ENCODE measurements around the gene ASCC1. TPM values are rescaled to one million over a fixed set of nuclear protein-coding genes. Genes with fewer than 3 reads are reported as not detected.
"Not testable (repeated sequence)": the region's sequence is repeated elsewhere in the genome, so short reads cannot be mapped to it uniquely, and the experiment has no call there.

The ASCC1 gene
- total RNA-seq, 1 experiment from 2014 or later = 34.9 TPM

- H3K27ac ChIP-seq = no peak overlapping the region
- H3K9me3 ChIP-seq (replicated peaks) = 0 out of 2 replicates have a peak, but pooled peaks cover 3% of the 10 kb centered on the region
- no peaks in the 10 kb centered on the region for H3K27me3 ChIP-seq
- H3K36me3 ChIP-seq = no peaks in the 10 kb centered on the region; the same call in 1 of the 2 replicates
- no peak overlapping the region for H3K4me3 ChIP-seq
- H3K4me1 ChIP-seq = peaks cover 8% of the 10 kb centered on the region
- DNase-seq = no peak
Measured at GRCh38 chr10:72124381-72124780, 91.7 kb downstream of the ASCC1 start.

DNA sequence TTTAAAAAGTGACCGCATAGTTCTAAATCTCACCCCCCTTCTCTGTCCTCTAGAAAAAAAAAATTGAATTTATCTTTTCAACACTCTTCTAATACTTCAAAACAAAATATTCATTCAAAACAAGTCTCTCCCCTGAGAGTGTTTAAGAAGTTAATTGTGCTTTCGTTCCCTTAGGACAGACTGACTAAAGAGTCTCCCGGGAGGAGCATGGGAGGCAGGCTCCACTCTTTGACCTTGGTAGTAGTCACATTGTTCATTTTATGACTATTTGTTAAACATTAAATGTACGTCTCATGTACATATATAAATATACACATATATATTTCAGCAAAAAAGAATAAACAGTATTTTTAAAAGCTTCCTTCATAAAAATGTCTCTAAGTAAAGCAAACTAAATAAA is 92.5 kb downstream of the ASCC1 start:
- no peaks in the 10 kb centered on the region for H3K27me3 ChIP-seq
- 0 out of 2 replicates have a peak, but pooled peaks cover 3% of the 10 kb centered on the region for H3K9me3 ChIP-seq (replicated peaks)
- DNase-seq = no peak
- H3K4me3 ChIP-seq = no peak overlapping the region
- H3K4me1 ChIP-seq = peaks cover 8% of the 10 kb centered on the region
- no peaks in the 10 kb centered on the region; the same call in 1 of the 2 replicates for H3K36me3 ChIP-seq
- H3K27ac ChIP-seq = no peak overlapping the region

- H3K4me3 ChIP-seq = no peak overlapping the region
- peaks cover 3% of the 10 kb centered on the region; the same call in 1 of the 2 replicates for H3K9me3 ChIP-seq (replicated peaks)
- H3K4me1 ChIP-seq = peaks cover 8% of the 10 kb centered on the region
- H3K36me3 ChIP-seq = no peaks in the 10 kb centered on the region; the same call in 1 of the 2 replicates
- no peak for DNase-seq
- no peak overlapping the region for H3K27ac ChIP-seq
- H3K27me3 ChIP-seq = no peaks in the 10 kb centered on the region
Measured at GRCh38 chr10:72122221-72122620, 93.9 kb downstream of the ASCC1 start.

DNA sequence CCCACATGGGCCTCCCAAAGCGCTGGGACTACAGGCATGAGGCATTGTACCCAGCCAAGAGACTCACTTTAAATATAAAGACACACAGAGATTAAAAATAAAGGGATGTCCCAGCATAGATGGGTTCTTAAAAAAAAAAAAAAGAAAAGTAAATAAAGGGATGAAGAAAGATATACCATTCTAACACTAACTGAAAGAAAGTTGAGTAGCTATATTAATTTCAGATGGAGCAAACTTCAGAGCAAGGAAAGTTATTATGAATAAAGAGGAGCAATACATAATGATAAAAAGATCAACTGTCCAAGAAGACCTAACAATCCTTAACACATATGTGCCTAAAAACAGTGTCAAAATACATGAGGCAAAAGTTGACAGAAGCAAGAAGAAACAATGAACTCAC is 94.7 kb downstream of the ASCC1 start:
- no peak for DNase-seq
- Histone ChIP-seq H3K9me3 (replicated peaks) (peaks cover 5% of the 10 kb centered on the region; the same call in 1 of the 2 replicates), H3K27me3 (no peaks in the 10 kb centered on the region), H3K4me1 (peaks cover 8% of the 10 kb centered on the region), H3K4me3 (no peak overlapping the region), H3K36me3 (no peaks in the 10 kb centered on the region; the same call in 1 of the 2 replicates), H3K27ac (no peak overlapping the region)

GRCh38 chr10:72116372-72116771 is 99.7 kb downstream of the ASCC1 start:
- DNase-seq = no peak
- H3K4me1 ChIP-seq = no peaks in the 10 kb centered on the region
- no peaks in the 10 kb centered on the region for H3K36me3 ChIP-seq
- no peak overlapping the region for H3K4me3 ChIP-seq
- no peaks in the 10 kb centered on the region for H3K27me3 ChIP-seq
- H3K27ac ChIP-seq = no peak overlapping the region
- H3K9me3 ChIP-seq (replicated peaks) = peaks cover 5% of the 10 kb centered on the region; the same call in 1 of the 2 replicates

DNA sequence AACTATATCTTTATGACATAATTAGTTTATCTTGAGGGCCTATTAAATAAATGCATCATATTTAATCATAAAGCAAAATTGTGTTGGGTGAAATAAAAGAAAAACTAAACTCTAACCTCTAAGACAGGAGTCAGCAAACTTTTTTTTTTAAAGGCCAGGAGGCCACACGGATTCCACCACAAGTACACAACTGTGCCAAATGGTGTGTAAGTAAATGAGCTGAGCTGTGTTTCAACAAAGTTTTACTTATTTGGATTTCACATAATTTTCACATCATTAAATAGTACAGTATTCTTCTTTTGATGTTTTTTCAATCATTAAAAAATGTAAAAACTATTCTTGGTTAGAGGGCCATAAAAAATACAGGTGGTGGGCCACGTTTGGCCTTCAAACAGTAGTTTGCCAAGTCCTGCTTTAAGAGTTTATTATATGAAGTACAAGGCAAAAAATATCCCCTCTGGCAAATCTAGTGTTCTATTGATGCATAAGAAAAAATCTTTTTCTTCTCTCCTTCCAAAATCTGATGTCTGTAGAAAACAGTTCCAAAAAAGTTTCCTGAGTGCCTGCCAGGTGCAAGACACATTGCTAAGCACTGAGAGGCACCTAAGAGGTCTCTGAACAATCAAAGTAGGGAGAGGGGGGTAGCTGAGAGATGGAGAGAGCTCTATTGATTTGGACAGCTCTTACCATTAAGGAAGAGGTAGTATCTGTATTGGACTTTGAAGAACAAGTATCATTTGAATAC is 101.2 kb downstream of the ASCC1 start:
- no peak overlapping the region for H3K27ac ChIP-seq
- H3K36me3 ChIP-seq = no peaks in the 10 kb centered on the region
- no peak overlapping the region for H3K4me3 ChIP-seq

GRCh38 chr10:72110673-72111401 is 105.2 kb downstream of the ASCC1 start:
- H3K36me3 ChIP-seq = no peaks in the 10 kb centered on the region
- H3K4me3 ChIP-seq = no peak overlapping the region
- no peaks in the 10 kb centered on the region for H3K27me3 ChIP-seq
- DNase-seq = no peak
- H3K4me1 ChIP-seq = peaks cover 16% of the 10 kb centered on the region
- no peaks in the 10 kb centered on the region; the same call in 1 of the 2 replicates for H3K9me3 ChIP-seq (replicated peaks)
- no peak overlapping the region for H3K27ac ChIP-seq

More for the DNA sequence above, 101.2 kb downstream of the ASCC1 start:
- H3K9me3 ChIP-seq (replicated peaks) = peaks cover 5% of the 10 kb centered on the region; the same call in 1 of the 2 replicates
- DNase-seq = no peak
- H3K27me3 ChIP-seq = no peaks in the 10 kb centered on the region
- no peaks in the 10 kb centered on the region; the same call in 1 of the 2 replicates for H3K4me1 ChIP-seq

- no peak for DNase-seq
- no peaks in the 10 kb centered on the region for H3K9me3 ChIP-seq (replicated peaks)
- no peak overlapping the region for H3K4me3 ChIP-seq
- H3K36me3 ChIP-seq = no peaks in the 10 kb centered on the region
- no peaks in the 10 kb centered on the region for H3K27me3 ChIP-seq
- peaks cover 16% of the 10 kb centered on the region for H3K4me1 ChIP-seq
- H3K27ac ChIP-seq = no peak overlapping the region
Measured at GRCh38 chr10:72109636-72110157, 106.4 kb downstream of the ASCC1 start.

GRCh38 chr10:72108830-72109635 is 107.0 kb downstream of the ASCC1 start:
- H3K9me3 ChIP-seq (replicated peaks) = no peaks in the 10 kb centered on the region
- H3K27ac ChIP-seq = no peak overlapping the region
- no peak overlapping the region for H3K4me3 ChIP-seq
- no peaks in the 10 kb centered on the region for H3K27me3 ChIP-seq
- peaks cover 16% of the 10 kb centered on the region for H3K4me1 ChIP-seq
- no peak for DNase-seq
- no peaks in the 10 kb centered on the region for H3K36me3 ChIP-seq

DNA sequence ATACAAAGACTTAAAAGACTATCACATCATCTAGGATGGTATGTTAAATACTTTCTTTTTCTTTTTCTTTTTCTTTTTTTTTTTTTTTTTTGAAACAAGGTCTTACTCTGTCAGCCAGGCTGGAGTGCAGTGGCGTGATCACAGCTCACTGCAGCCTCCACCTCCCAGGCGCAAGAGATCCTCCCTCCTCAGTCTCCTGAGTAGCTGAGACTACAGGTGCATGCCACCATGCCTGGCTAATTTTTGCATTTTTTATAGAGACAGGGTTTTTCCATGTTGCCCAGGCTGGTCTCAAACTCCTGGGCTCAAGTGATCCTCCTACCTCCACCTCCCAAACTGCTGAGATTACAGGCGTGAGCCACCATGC is 108.1 kb downstream of the ASCC1 start:
- H3K4me1 ChIP-seq = peaks cover 16% of the 10 kb centered on the region
- H3K27me3 ChIP-seq; H3K27ac ChIP-seq; H3K36me3 ChIP-seq; H3K9me3 ChIP-seq (replicated peaks); DNase-seq; H3K4me3 ChIP-seq: not testable (repeated sequence)

DNA sequence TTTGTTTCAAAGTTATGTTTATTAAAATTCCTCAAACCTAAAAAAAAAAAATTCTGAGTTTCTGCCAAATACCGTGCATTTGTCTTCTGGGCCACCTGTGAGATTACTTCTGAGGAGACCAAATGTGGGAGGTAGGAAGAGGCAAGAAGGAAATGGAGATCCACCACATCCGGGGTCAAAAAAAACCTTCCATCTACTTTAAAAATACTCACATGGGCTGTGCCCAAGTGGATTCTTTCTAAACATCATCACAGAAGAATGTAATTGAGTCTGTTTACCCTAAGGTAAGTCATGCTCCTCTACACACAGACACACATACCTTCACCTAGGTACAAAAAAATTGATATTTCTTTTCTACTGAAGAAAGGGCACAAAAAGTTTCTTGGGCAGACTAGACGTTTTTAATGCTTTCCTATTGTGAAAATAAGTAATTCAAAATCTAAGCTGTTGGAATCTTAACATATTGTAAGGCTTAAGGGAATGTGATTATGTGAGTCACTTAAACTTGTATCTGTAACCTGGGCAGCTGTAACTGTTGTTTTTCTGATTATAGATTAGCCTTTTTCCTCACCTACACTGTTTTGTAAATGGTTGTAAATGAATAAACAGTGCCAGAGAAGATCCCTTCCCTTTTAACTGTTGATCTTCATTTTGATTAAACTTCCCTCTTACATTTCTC is 108.6 kb downstream of the ASCC1 start:
- DNase-seq = no peak
- Histone ChIP-seq H3K4me1 (peaks cover 16% of the 10 kb centered on the region), H3K27ac (no peak overlapping the region), H3K36me3 (0 out of 2 replicates have a peak, but pooled peaks cover under 1% of the 10 kb centered on the region), H3K9me3 (replicated peaks) (no peaks in the 10 kb centered on the region), H3K4me3 (no peak overlapping the region), H3K27me3 (no peaks in the 10 kb centered on the region)

GRCh38 chr10:72106896-72107295 is 109.2 kb downstream of the ASCC1 start:
- Histone ChIP-seq H3K27me3 (no peaks in the 10 kb centered on the region), H3K9me3 (replicated peaks) (no peaks in the 10 kb centered on the region)
- no peak for DNase-seq

GRCh38 chr10:72106154-72106849 is 109.8 kb downstream of the ASCC1 start:
- Histone ChIP-seq H3K4me3 (no peak overlapping the region), H3K27ac (no peak overlapping the region), H3K9me3 (replicated peaks) (no peaks in the 10 kb centered on the region)

More at GRCh38 chr10:72106896-72107295, 109.2 kb downstream of the ASCC1 start:
- 0 out of 2 replicates have a peak, but pooled peaks cover 4% of the 10 kb centered on the region for H3K36me3 ChIP-seq
- no peak overlapping the region for H3K4me3 ChIP-seq
- no peak overlapping the region for H3K27ac ChIP-seq
- H3K4me1 ChIP-seq = peaks cover 16% of the 10 kb centered on the region

More at GRCh38 chr10:72106154-72106849, 109.8 kb downstream of the ASCC1 start:
- Histone ChIP-seq H3K36me3 (0 out of 2 replicates have a peak, but pooled peaks cover 4% of the 10 kb centered on the region), H3K4me1 (peaks cover 16% of the 10 kb centered on the region), H3K27me3 (no peaks in the 10 kb centered on the region)
- no peak for DNase-seq

All from SJCRH30 (cell line).